Measurements from ENCODE around the gene NPPB. TPM values are rescaled to one million over a fixed set of nuclear protein-coding genes. Genes with fewer than 3 reads are reported as not detected.

NPPB gene
- total RNA-seq, 1 experiment from 2014 or later, result 0.67 TPM

GRCh38 chr1:11837767-11838348 lies 20.9 kb downstream of the NPPB start:
- H3K4me1 ChIP-seq, result peaks cover 8% of the 10 kb centered on the region; the same call in 1 of the 2 replicates
- no peak overlapping the region for H3K4me3 ChIP-seq
- H3K36me3 ChIP-seq, result peaks cover 33% of the 10 kb centered on the region
- no peak overlapping the region for H3K27ac ChIP-seq
- no peaks in the 10 kb centered on the region for H3K27me3 ChIP-seq
- H3K9me3 ChIP-seq (replicated peaks), result no peaks in the 10 kb centered on the region
- DNase-seq, result no peak

DNA sequence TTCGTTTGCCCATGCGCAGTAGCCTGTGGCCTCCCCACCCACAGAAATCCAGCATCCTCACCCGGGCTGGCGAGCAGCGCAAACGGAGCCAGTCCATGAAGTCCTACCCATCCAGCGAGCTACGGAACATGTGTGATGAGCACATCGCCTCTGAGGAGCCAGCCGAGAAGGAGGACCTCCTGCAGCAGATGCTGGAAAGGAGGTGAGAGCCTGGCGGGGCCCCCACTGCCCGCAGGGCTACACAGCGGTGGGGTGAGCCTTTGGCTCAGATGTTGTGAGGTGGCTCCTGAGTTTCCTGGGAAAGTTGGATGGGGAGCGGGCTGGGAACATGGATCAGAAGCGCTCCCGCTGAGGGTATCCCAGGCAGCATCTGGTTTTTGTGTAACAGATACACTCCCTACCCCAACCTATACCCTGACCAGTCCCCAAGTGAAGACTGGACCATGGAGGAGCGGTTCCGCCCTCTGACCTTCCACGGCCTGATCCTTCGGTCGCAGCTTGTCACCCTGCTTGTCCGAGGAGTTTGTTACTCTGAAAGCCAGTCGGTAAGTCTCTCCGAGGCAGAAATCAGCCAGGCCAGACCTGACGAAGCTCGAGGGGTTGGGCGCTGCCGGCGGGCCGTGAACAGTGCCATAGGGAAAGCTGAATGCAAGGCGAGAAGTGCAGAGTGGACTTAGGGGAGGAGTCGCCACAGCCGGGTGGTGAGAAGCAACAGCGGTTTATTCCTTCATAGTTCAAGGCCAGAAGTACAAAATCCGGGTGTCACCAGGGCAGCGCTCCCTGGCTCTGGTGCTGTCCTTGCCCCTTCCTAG lies 21.6 kb downstream of the NPPB start:
- DNase-seq, result no peak

DNA sequence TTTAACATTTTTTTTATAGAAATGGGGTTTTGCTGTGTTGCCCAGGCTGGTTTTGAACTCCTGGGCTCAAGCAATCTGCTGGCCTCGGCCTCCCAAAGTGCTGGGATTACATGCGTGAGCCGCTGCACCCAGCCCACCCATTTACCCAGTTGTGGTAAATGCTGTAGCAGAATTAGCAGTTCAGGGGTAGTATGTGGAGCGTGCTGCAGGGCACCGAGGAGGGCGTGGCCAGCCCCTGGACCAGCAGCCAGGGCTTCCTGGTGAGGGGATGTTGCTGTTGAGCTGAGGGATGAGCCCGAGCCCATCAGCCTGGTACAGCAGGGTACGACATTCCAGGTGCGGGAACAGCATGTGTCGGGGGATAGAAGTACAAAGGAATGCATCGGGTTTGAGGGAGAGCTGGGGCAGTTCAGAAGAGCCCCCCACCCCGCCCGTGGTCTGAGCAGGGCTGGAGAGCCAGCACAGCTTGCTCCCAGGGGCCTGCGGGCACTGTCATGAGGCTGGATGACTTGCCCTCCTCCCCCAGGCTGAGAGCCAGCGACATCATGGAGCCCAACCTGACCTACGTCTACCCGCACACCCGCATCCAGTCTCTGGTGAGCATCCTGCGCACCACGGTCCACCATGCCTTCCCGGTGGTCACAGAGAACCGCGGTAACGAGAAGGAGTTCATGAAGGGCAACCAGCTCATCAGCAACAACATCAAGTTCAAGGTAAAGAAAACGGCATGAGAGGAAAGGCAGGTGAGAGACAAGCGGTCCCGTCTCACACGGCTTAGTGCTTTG lies 23.1 kb downstream of the NPPB start:
- no peak overlapping the region for H3K4me3 ChIP-seq
- no peaks in the 10 kb centered on the region for H3K4me1 ChIP-seq
- no peaks in the 10 kb centered on the region for H3K9me3 ChIP-seq (replicated peaks)
- H3K36me3 ChIP-seq, result peaks cover 36% of the 10 kb centered on the region
- no peak overlapping the region for H3K27ac ChIP-seq
- DNase-seq, result no peak
- H3K27me3 ChIP-seq, result no peaks in the 10 kb centered on the region

More for the DNA sequence above, 21.6 kb downstream of the NPPB start:
- Histone ChIP-seq H3K4me1 (peaks cover 5% of the 10 kb centered on the region; the same call in 1 of the 2 replicates), H3K36me3 (peaks cover 35% of the 10 kb centered on the region), H3K9me3 (replicated peaks) (no peaks in the 10 kb centered on the region), H3K4me3 (no peak overlapping the region), H3K27ac (no peak overlapping the region), H3K27me3 (no peaks in the 10 kb centered on the region)

DNA sequence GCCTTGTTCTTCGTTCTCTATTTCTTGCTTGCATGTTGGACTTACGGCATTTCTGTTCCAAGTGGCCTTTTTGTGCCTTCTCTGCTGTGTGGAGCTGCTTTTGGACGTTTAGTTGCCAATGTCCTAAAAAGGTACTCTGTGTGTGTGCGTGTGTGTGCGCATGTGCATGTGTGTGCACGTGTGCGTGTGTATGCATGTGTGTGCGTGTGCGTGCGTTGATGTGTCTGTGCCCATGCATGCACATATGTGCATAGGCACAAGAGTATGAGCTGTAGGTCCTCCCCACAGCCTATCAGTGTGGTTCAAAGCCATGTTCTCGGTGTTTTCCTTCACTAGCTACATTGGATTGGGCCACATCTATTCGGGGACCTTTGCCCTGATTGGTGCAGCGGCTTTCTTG lies 24.8 kb downstream of the NPPB start:
- Histone ChIP-seq H3K27ac (no peak overlapping the region), H3K9me3 (replicated peaks) (no peaks in the 10 kb centered on the region), H3K4me1 (no peaks in the 10 kb centered on the region), H3K27me3 (no peaks in the 10 kb centered on the region), H3K36me3 (peaks cover 33% of the 10 kb centered on the region), H3K4me3 (no peak overlapping the region)
- no peak for DNase-seq

- Histone ChIP-seq H3K27ac (no peak overlapping the region), H3K36me3 (peaks cover 32% of the 10 kb centered on the region), H3K4me3 (no peak overlapping the region), H3K9me3 (replicated peaks) (no peaks in the 10 kb centered on the region), H3K27me3 (no peaks in the 10 kb centered on the region), H3K4me1 (no peaks in the 10 kb centered on the region)
- DNase-seq, result no peak
Observed at GRCh38 chr1:11833497-11833896, 25.2 kb downstream of the NPPB start.

- Histone ChIP-seq H3K9me3 (replicated peaks) (no peaks in the 10 kb centered on the region), H3K4me3 (no peak overlapping the region), H3K36me3 (peaks cover 36% of the 10 kb centered on the region), H3K27me3 (no peaks in the 10 kb centered on the region), H3K27ac (no peak overlapping the region), H3K4me1 (no peaks in the 10 kb centered on the region)
- no peak for DNase-seq
Observed at GRCh38 chr1:11831945-11832725, 26.6 kb downstream of the NPPB start.

GRCh38 chr1:11828511-11828910 lies 30.2 kb downstream of the NPPB start:
- Histone ChIP-seq H3K9me3 (replicated peaks) (no peaks in the 10 kb centered on the region; the same call in 1 of the 2 replicates), H3K36me3 (peaks cover 27% of the 10 kb centered on the region), H3K4me3 (no peak overlapping the region), H3K27me3 (no peaks in the 10 kb centered on the region), H3K27ac (no peak overlapping the region), H3K4me1 (no peaks in the 10 kb centered on the region)
- no peak for DNase-seq

- DNase-seq, result no peak
- H3K27me3 ChIP-seq, result no peaks in the 10 kb centered on the region
- H3K4me3 ChIP-seq, result no peak overlapping the region
- H3K36me3 ChIP-seq, result peaks cover 22% of the 10 kb centered on the region
- H3K27ac ChIP-seq, result no peak overlapping the region
- no peaks in the 10 kb centered on the region for H3K4me1 ChIP-seq
- H3K9me3 ChIP-seq (replicated peaks), result no peaks in the 10 kb centered on the region; the same call in 1 of the 2 replicates
Observed at GRCh38 chr1:11826946-11827345, 31.8 kb downstream of the NPPB start.

GRCh38 chr1:11825131-11825530 lies 33.6 kb downstream of the NPPB start:
- no peak for DNase-seq
- Histone ChIP-seq H3K4me3 (no peak overlapping the region), H3K27ac (no peak overlapping the region), H3K36me3 (peaks cover 18% of the 10 kb centered on the region), H3K9me3 (replicated peaks) (no peaks in the 10 kb centered on the region; the same call in 1 of the 2 replicates), H3K27me3 (no peaks in the 10 kb centered on the region), H3K4me1 (0 out of 2 replicates have a peak, but pooled peaks cover 3% of the 10 kb centered on the region)

- Histone ChIP-seq H3K4me3 (no peak overlapping the region), H3K4me1 (0 out of 2 replicates have a peak, but pooled peaks cover 3% of the 10 kb centered on the region), H3K27ac (no peak overlapping the region), H3K36me3 (peaks cover 19% of the 10 kb centered on the region), H3K9me3 (replicated peaks) (no peaks in the 10 kb centered on the region; the same call in 1 of the 2 replicates), H3K27me3 (no peaks in the 10 kb centered on the region)
- no peak for DNase-seq
Observed at GRCh38 chr1:11823366-11824137, 35.2 kb downstream of the NPPB start.

DNA sequence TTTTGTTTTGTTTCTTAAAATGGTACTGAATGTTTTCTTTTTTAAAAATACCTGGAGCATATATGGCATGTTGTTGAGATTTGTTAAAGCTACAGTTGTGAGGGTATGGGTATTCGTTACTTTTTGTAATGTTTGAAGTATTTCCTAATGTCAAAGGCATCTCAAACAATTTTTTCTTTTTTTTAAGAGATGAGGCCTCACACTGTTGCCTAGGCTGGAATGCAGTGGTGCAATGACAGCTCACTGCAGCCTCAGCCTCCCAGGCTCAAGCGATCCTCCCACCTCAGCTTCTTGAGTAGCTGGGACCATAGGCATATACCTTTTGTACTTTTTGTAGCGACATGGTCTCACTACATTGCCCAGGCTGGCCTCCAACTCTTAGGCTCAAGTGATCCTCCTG lies 36.7 kb downstream of the NPPB start:
- Histone ChIP-seq H3K27me3 (no peaks in the 10 kb centered on the region), H3K4me1 (0 out of 2 replicates have a peak, but pooled peaks cover 3% of the 10 kb centered on the region), H3K36me3 (peaks cover 18% of the 10 kb centered on the region), H3K27ac (no peak overlapping the region), H3K9me3 (replicated peaks) (no peaks in the 10 kb centered on the region; the same call in 1 of the 2 replicates), H3K4me3 (no peak overlapping the region)
- DNase-seq, result no peak

- Histone ChIP-seq H3K27ac (no peak overlapping the region), H3K4me3 (no peak overlapping the region), H3K36me3 (peaks cover 29% of the 10 kb centered on the region), H3K9me3 (replicated peaks) (no peaks in the 10 kb centered on the region), H3K4me1 (0 out of 2 replicates have a peak, but pooled peaks cover 3% of the 10 kb centered on the region), H3K27me3 (no peaks in the 10 kb centered on the region)
- no peak for DNase-seq
Observed at GRCh38 chr1:11817192-11817591, 41.6 kb downstream of the NPPB start.

- no peak for DNase-seq
- H3K4me3 ChIP-seq, result no peak overlapping the region
- no peaks in the 10 kb centered on the region for H3K27me3 ChIP-seq
- no peaks in the 10 kb centered on the region for H3K9me3 ChIP-seq (replicated peaks)
- no peak overlapping the region for H3K27ac ChIP-seq
- no peaks in the 10 kb centered on the region for H3K4me1 ChIP-seq
- H3K36me3 ChIP-seq, result peaks cover 21% of the 10 kb centered on the region
Observed at GRCh38 chr1:11813021-11813420, 45.7 kb downstream of the NPPB start.
